ENCODE results near the gene TXNIP.

GRCh38 chr1:145997718-145998023 is 1.3 kb upstream of the TXNIP start:
- TF ChIP-seq CTCF (IDR thresholded peaks at IDR 0.05) (no peak), ZFX (IDR thresholded peaks at IDR 0.05; ENCODE audit: borderline replicate concordance) (no peak)

All from 22Rv1 (cell line).